ENCODE measurements around the gene LAMC3. TPM values are rescaled to one million over a fixed set of nuclear protein-coding genes. Genes with fewer than 3 reads are reported as not detected.

Gene LAMC3
- total RNA-seq, 1 experiment from 2014 or later: 2.9 TPM

GRCh38 chr9:130987738-130988399 is 21.1 kb upstream of the LAMC3 start:
- in situ Hi-C loops (cut with HindIII; ENCODE audit: low pct_unique_long_range_greater_than_20kb, low sequenced_read_pairs): no loop called here
- DNase-seq (ENCODE audit: low read depth, low spot score): no peak

- in situ Hi-C loops (cut with HindIII; ENCODE audit: low pct_unique_long_range_greater_than_20kb, low sequenced_read_pairs): no loop called here
These were observed 20.6 kb upstream of the LAMC3 start for GRCh38 chr9:130988400-130988747.

DNA sequence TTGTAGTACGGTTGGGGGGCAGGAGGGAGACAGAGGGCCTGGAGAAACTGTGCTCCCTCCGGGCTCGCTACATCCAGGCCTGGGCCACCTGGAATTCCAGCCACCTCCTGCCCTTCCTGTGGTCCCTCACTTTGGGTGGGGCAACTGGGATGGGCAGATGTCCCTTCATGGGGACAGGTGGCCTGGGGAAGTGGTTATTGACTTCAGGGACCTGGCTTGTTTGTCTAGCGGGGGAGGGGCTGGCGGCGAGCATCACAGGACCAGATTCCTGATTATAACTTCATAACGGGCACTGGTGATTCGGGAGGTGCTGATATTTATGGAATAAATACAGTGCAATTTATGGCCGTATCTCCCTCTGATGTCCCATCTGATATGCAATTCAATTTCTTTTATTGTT is 20.1 kb upstream of the LAMC3 start:
- in situ Hi-C loops (cut with HindIII; ENCODE audit: low pct_unique_long_range_greater_than_20kb, low sequenced_read_pairs): no loop called here
- DNase-seq (ENCODE audit: low read depth, low spot score): no peak

More at GRCh38 chr9:130988400-130988747, 20.6 kb upstream of the LAMC3 start:
- no peak for DNase-seq (ENCODE audit: low read depth, low spot score)

- in situ Hi-C loops (cut with HindIII; ENCODE audit: low pct_unique_long_range_greater_than_20kb, low sequenced_read_pairs): no loop called here
- DNase-seq (ENCODE audit: low read depth, low spot score): no peak
These were observed 19.6 kb upstream of the LAMC3 start for GRCh38 chr9:130989391-130989790.

GRCh38 chr9:130989891-130990290 is 19.1 kb upstream of the LAMC3 start:
- DNase-seq (ENCODE audit: low read depth, low spot score): no peak
- in situ Hi-C loops (cut with HindIII; ENCODE audit: low pct_unique_long_range_greater_than_20kb, low sequenced_read_pairs): no loop called here

DNA sequence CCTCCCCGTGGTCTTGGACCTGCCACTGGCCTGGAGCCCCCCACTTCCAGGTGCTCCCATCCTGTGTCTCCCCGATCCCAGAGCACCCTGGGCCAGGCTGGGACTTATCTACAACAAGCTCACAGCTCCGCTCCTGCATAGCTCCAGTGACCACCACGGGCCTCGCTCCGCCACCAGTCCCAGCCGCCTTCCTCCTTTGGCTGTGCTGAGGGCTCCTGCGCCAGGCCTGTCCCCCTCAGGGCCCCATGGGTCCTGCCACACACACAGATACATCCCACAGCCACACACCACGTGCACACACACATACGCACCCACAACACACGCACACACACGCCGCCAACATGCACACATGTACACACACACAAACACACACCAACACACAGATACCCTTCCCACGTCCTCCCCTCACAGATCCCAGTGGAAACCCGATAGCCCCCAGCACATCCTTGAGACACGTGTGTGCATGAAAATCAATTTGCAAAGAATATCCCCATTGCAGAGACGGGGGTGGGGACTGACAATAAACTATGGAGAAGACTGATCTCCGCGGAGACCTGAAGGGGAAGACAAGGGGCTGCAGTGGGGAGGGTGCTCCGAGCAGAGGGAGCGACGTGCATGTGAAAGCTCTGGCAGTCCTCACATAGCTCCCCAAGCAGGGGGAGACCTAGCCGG is 18.5 kb upstream of the LAMC3 start:
- in situ Hi-C loops (cut with HindIII; ENCODE audit: low pct_unique_long_range_greater_than_20kb, low sequenced_read_pairs): no loop called here
- no peak for DNase-seq (ENCODE audit: low read depth, low spot score)

DNA sequence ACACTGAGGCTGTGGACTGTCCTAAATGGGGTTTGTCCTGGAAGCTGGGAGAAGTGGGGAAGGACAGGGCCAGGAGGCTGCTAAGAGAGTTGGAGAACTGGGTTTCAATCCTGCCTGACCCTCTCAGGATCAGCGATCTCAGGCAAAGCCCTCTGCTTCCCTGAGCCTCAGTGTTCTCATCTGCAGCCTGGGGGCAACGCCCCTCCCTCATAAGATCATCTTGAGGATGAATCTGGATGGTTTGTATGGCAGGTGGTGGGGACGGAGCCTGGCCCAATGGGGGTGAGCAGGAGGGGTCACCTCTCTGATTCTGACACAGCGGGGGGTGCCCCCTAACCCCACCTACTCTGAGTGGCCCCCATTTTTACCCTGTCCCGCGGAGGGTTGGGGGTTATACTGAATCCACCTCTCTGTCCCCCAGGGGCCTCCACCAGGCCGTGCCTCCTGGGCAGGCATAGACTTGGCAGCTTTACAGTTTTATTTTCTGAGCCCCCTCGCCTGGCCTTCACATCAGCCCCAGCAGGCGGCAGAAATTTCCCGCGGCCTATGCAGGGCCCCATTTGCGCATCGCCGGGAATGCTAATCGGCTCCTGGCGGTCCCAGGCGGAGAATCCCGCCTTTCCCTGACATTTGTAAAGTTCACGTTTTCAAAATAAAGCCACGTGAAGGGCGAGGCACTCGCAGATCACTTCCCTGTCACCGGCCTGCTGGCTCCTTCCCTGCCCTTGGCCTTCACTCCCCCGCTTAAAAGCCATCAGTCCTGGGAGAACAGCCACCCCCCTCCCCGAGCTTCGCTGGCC is 17.8 kb upstream of the LAMC3 start:
- in situ Hi-C loops (cut with HindIII; ENCODE audit: low pct_unique_long_range_greater_than_20kb, low sequenced_read_pairs): no loop called here
- DNase-seq (ENCODE audit: low read depth, low spot score): no peak

DNA sequence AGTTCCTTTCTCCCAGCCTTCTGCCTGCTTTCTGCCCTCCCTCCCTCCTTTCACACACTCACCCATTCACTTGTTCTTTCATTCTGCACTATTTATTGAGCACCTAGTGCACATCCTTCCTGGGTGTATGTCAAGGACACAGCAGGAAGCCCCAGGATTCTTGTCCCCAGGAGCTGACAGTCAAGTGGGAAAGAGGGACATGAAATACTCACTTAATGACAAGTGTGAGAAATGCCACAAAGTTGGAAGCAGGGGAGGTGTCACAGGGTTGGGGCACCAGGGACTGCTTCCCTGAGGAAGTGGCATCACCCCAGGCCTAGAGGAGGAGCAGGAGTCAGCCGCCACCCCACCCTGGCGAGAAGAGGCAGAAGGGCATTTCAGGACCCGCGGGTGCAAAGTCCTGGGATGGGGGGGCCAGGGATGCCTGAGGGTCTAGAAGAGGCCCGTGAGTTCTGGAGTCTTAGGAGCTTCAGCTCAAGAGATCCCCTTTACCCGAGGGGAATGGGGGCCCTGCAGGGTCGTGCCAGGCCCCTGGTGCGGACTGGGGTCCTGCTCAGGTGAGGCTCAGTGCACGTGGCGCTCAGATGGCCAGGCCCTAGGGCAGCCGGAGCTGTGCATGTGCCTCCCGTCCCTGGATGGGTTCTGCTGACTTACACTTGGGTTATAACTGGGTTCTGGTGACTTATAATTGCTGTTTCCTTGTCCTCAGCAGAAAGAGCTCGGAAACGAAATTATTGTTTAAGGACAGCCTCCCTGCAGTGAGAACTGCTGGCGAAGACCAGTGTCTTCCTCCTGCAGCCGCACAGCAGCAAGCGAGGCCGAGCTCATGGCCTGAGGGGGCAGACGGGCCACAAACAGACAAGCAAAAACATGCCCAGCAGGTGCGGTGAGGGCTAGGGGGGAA is 16.9 kb upstream of the LAMC3 start:
- in situ Hi-C loops (cut with HindIII; ENCODE audit: low pct_unique_long_range_greater_than_20kb, low sequenced_read_pairs): no loop called here
- DNase-seq (ENCODE audit: low read depth, low spot score): no peak

GRCh38 chr9:130992682-130993032 is 16.3 kb upstream of the LAMC3 start:
- no peak for DNase-seq (ENCODE audit: low read depth, low spot score)

GRCh38 chr9:130993303-130994030 is 15.5 kb upstream of the LAMC3 start:
- DNase-seq (ENCODE audit: low read depth, low spot score): no peak
- in situ Hi-C loops (cut with HindIII; ENCODE audit: low pct_unique_long_range_greater_than_20kb, low sequenced_read_pairs): no loop called here

More at GRCh38 chr9:130992682-130993032, 16.3 kb upstream of the LAMC3 start:
- in situ Hi-C loops (cut with HindIII; ENCODE audit: low pct_unique_long_range_greater_than_20kb, low sequenced_read_pairs): no loop called here

GRCh38 chr9:130994135-130995085 is 14.6 kb upstream of the LAMC3 start:
- DNase-seq (ENCODE audit: low read depth, low spot score): no peak

GRCh38 chr9:130995086-130996011 is 13.6 kb upstream of the LAMC3 start:
- peak; percentile 46 for DNase-seq (ENCODE audit: low read depth, low spot score)
- in situ Hi-C loops (cut with HindIII; ENCODE audit: low pct_unique_long_range_greater_than_20kb, low sequenced_read_pairs): no loop called here

More at GRCh38 chr9:130994135-130995085, 14.6 kb upstream of the LAMC3 start:
- in situ Hi-C loops (cut with HindIII; ENCODE audit: low pct_unique_long_range_greater_than_20kb, low sequenced_read_pairs): no loop called here

DNA sequence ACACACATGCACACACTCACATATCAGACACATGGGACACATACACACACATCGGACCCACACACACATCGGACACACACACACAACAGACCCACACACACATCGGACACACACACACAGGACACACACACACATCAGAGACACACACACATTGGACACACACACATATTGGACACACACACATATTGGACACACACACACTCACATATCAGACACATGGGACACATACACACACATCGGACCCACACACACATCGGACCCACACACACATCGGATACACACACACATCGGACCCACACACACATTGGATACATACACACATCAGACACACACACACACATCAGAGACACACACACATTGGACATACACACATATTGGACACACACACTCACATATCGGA is 12.8 kb upstream of the LAMC3 start:
- in situ Hi-C loops (cut with HindIII; ENCODE audit: low pct_unique_long_range_greater_than_20kb, low sequenced_read_pairs): no loop called here
- no peak for DNase-seq (ENCODE audit: low read depth, low spot score)

DNA sequence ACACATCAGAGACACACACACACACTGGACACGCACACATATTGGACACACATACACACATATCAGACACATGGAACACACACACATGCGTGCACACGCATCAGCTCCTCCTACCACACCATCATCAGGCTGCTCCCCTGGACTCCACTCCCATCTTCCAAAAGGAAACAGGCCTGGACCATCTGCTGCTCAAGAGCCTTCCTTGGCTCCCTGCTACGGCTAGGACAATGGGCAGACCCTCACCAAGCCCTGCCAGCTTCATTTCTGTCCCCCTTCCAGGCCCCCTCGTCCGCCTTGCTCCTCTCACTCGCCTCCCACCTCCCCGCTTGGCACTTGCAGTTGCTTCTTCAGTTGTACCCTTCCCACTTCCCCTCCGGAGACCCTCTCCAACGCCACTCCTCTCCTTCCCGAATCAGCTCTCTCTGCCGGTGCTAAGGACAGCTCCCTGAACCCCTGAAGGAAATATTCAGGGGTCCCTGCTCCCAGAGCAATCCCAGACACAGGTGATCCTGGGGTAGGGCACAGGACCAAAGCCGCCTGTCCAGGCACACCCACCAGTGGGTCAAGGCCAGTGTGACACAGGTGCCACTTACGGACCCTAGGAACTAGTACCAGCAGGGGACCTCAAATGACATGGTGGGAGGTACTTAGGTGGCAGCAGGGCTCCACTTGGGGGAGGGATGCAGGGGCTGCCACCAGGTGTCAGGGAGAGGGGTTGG is 12.1 kb upstream of the LAMC3 start:
- in situ Hi-C loops (cut with HindIII; ENCODE audit: low pct_unique_long_range_greater_than_20kb, low sequenced_read_pairs): no loop called here
- DNase-seq (ENCODE audit: low read depth, low spot score): no peak

- in situ Hi-C loops (cut with HindIII; ENCODE audit: low pct_unique_long_range_greater_than_20kb, low sequenced_read_pairs): no loop called here
- DNase-seq (ENCODE audit: low read depth, low spot score): no peak
These were observed 11.6 kb upstream of the LAMC3 start for GRCh38 chr9:130997395-130997684.
